Panc1 (cell line): ENCODE data around the gene EHD4. TPM values are rescaled to one million over a fixed set of nuclear protein-coding genes. Genes with fewer than 3 reads are reported as not detected.

ENCODE experiments used
- ATAC-seq: fragments of 200-7000 bp; cut with Tn5 transposase; 2 replicates; pipeline ENCODE4 v1.9.1; 2020; ENCODE audit warnings: mild to moderate bottlenecking, moderate library complexity
- BruUV-seq: library from RNA; stranded (reverse); fragments of 400-500 nt; replicated peaks from 2 replicates; lab custom pipeline; 2021; lab: Mats Ljungman, UMichigan
- CTCF ChIA-PET: fragments of 300-600 bp; sonication (Branson Sonifier 250); formaldehyde crosslinking; loops from one replicate; lab custom pipeline; 2022; ENCODE audit warnings: antibody characterized with exemption; lab: Charles Lee
- POLR2A ChIA-PET: fragments of 300-600 bp; sonication (Branson Sonifier 250); formaldehyde crosslinking; loops from one replicate; lab custom pipeline; 2022; ENCODE audit warnings: antibody characterized with exemption; lab: Charles Lee
- DNase-seq: peaks from one replicate; pipeline ENCODE4 v3.0.0-alpha.2; 2010; ENCODE audit warnings: low read depth, low spot score
- H3K27ac ChIP-seq: 2 replicates; pipeline ENCODE4 v1.5.1; 2011; ENCODE audit warnings: mild to moderate bottlenecking, low read length, inconsistent platforms
- H3K27me3 ChIP-seq: fragments of 200-500 bp; sonication (Bioruptor generic); 2 replicates; pipeline ENCODE4 v1.6.0; 2014; ENCODE audit warnings: low read length, inconsistent platforms; ENCODE audit not compliant: control insufficient read depth, insufficient read depth
- H3K36me3 ChIP-seq: fragments of 200-500 bp; sonication (Bioruptor generic); 2 replicates; pipeline ENCODE4 v1.5.1; 2014; ENCODE audit warnings: inconsistent platforms, mild to moderate bottlenecking, low read length, moderate library complexity; ENCODE audit not compliant: control insufficient read depth, insufficient read depth
- H3K4me1 ChIP-seq: 2 replicates; pipeline ENCODE4 v1.5.1; 2011; ENCODE audit warnings: inconsistent platforms, mild to moderate bottlenecking, low read length, moderate library complexity; ENCODE audit not compliant: control insufficient read depth, insufficient read depth
- H3K4me3 ChIP-seq, 2 experiments: 2 replicates each; pipeline ENCODE4 v1.5.1; 2011 to 2012; ENCODE audit warnings: low read depth in 2 of 2, low read length in 2 of 2, mild to moderate bottlenecking in 2 of 2, inconsistent platforms in 1 of 2, moderate library complexity in 1 of 2
- H3K9me3 ChIP-seq: fragments of 200-500 bp; sonication (Bioruptor generic); 2 replicates; pipeline ENCODE4 v1.5.1; 2014; ENCODE audit warnings: low read depth, mild to moderate bottlenecking, inconsistent platforms, low read length, moderate library complexity; ENCODE audit not compliant: control insufficient read depth, insufficient read depth
- CTCF ChIP-seq: fragments of 450-650 bp; IDR thresholded peaks from 2 replicates; pipeline ENCODE4 v1.5.1; 2017; ENCODE audit warnings: mild to moderate bottlenecking
- POLR2AphosphoS5 ChIP-seq: IDR thresholded peaks from 2 replicates; pipeline ENCODE4 v1.6.1; 2012; ENCODE audit warnings: mild to moderate bottlenecking, low read depth, low read length, moderate library complexity
- SIN3A ChIP-seq: IDR thresholded peaks from 2 replicates; pipeline ENCODE4 v1.6.1; 2012; ENCODE audit warnings: low read depth, mild to moderate bottlenecking, low read length, moderate library complexity, borderline replicate concordance; ENCODE audit not compliant: insufficient read depth
- TCF7L2 ChIP-seq: IDR thresholded peaks from 2 replicates; pipeline ENCODE4 v1.6.1; 2011; ENCODE audit warnings: mild to moderate bottlenecking, low read depth, low read length, inconsistent platforms
- in situ Hi-C: cut with HindIII; loops from 2 replicates; pipeline ENCODE4 v1.10.0; 2016; ENCODE audit warnings: low sequenced_read_pairs, low pct_unique_long_range_greater_than_20kb
- intact Hi-C: fragments of 100-400 bp; cut with micrococcal nuclease; formaldehyde crosslinking; loops from one replicate; pipeline ENCODE4 v1.10.0; 2022; ENCODE audit not compliant: unreplicated experiment
- total RNA-seq: library from RNA; stranded (reverse); gene quantifications from one replicate; pipeline ENCODE4 v1.2.1, GENCODE V29; 2021; ENCODE audit not compliant: unreplicated experiment
- TF ChIP-seq, protein P1 (sequence below), 2 experiments: IDR thresholded peaks; 2 replicates each; pipeline ENCODE4 v1.6.1; 2011 to 2012; ENCODE audit warnings: low read depth in 2 of 2, control low read depth in 1 of 2, low read length in 1 of 2, mild to moderate bottlenecking in 1 of 2, moderate library complexity in 1 of 2; ENCODE audit not compliant: insufficient read depth in 1 of 2

The EHD4 gene
- total RNA-seq, 1 experiment from 2014 or later, result 43.2 TPM

DNA sequence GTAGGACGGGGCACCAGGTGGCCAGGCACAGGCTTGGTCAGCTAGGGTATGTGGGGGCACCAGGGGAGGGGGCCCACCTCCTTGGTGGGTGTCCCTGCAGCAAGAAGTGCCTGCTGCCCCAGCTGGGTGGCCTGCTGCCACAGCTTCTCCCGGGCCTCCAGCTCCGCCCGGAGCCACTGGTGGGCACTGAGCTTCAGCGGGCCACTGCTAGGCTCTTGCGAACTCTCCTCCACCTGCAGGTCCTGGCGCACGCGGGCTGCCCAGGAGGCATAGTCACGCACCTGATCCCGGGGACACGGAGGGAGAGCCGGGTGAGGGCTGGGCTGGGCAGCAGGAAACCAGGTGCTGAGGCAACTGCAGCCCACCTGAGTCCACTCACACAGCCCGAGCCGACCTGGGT, 104.0 kb downstream of the EHD4 start:
- intact Hi-C loops (no loop called here), in situ Hi-C loops (no loop called here)
- Histone ChIP-seq H3K27me3 (no peaks in the 10 kb centered on the region), H3K27ac (no peak overlapping the region), H3K4me1 (peaks cover 18% of the 10 kb centered on the region), H3K4me3 (no peak overlapping the region), H3K36me3 (no peaks in the 10 kb centered on the region), H3K9me3 (no peaks in the 10 kb centered on the region)
- DNase-seq (no peak), ATAC-seq (no peak)
- BruUV-seq, result no TSS peak
- ChIA-PET CTCF (interaction anchor here (1.0 kb wide), 1 partner anchor 45 kb away, joined by 4 read pairs; no protein-coding TSS in a partner anchor), POLR2A (no interaction called here)
- TF ChIP-seq, protein P1, sequence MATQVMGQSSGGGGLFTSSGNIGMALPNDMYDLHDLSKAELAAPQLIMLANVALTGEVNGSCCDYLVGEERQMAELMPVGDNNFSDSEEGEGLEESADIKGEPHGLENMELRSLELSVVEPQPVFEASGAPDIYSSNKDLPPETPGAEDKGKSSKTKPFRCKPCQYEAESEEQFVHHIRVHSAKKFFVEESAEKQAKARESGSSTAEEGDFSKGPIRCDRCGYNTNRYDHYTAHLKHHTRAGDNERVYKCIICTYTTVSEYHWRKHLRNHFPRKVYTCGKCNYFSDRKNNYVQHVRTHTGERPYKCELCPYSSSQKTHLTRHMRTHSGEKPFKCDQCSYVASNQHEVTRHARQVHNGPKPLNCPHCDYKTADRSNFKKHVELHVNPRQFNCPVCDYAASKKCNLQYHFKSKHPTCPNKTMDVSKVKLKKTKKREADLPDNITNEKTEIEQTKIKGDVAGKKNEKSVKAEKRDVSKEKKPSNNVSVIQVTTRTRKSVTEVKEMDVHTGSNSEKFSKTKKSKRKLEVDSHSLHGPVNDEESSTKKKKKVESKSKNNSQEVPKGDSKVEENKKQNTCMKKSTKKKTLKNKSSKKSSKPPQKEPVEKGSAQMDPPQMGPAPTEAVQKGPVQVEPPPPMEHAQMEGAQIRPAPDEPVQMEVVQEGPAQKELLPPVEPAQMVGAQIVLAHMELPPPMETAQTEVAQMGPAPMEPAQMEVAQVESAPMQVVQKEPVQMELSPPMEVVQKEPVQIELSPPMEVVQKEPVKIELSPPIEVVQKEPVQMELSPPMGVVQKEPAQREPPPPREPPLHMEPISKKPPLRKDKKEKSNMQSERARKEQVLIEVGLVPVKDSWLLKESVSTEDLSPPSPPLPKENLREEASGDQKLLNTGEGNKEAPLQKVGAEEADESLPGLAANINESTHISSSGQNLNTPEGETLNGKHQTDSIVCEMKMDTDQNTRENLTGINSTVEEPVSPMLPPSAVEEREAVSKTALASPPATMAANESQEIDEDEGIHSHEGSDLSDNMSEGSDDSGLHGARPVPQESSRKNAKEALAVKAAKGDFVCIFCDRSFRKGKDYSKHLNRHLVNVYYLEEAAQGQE (IDR thresholded peaks at IDR 0.05; ENCODE audit: insufficient read depth in 1 of 2, low read depth in 2 of 2, low read length in 1 of 2), result no peak
- TF ChIP-seq TCF7L2 (no peak), CTCF (no peak), SIN3A (no peak), POLR2AphosphoS5 (no peak)

DNA sequence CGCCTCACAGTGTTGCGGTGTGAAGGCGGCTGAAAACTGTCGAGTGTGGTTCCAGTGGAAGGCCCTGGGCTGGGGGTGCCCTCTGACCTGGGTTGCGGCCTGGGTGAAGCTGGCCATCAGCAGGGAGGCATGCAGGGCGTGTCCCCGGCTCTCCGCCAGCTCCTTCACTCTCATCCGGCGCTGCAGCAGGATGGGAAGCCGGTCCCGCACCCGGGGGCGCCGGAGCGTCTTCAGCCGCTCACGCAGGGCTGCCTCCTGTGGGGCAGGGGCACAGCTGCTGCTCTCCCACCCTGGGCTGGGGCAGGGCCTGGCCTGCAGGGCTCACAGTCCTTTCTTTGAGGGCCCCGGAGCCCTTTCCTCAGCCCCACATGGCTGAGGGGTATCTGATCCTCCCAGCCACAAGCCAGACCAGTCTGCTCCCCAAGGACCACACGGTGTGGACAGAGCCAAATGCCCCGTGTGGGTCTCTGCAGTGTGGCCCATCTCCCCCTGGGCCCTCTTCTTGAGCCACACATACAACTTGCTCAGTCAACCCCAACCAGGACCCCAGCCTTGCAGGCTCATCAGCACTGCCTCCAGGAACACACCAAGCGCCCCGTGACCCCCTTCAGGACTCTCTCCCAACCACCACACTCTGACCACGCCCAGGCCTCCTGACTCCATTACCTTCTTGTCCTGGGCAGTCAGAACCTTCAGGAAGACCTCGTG, 105.3 kb downstream of the EHD4 start:
- intact Hi-C loops, result no loop called here
- no peak overlapping the region for H3K4me3 ChIP-seq
- no peaks in the 10 kb centered on the region for H3K9me3 ChIP-seq
- POLR2A ChIA-PET, result no interaction called here
- no TSS peak for BruUV-seq
- TF ChIP-seq TCF7L2, result no peak
- no peak for TF ChIP-seq SIN3A
- TF ChIP-seq CTCF, result no peak
- TF ChIP-seq POLR2AphosphoS5, result no peak
- TF ChIP-seq, protein P1 (IDR thresholded peaks at IDR 0.05; ENCODE audit: insufficient read depth in 1 of 2, low read depth in 2 of 2, low read length in 1 of 2), result no peak
- no peaks in the 10 kb centered on the region for H3K27me3 ChIP-seq
- CTCF ChIA-PET, result no interaction called here
- H3K27ac ChIP-seq, result no peak overlapping the region
- ATAC-seq, result no peak
- in situ Hi-C loops, result no loop called here
- H3K36me3 ChIP-seq, result no peaks in the 10 kb centered on the region
- peaks cover 18% of the 10 kb centered on the region for H3K4me1 ChIP-seq
- no peak for DNase-seq
